NCI-H82 (cell line): Measurements from ENCODE around the gene RGP1.
A peak's percentile ranks its signal among the peaks of the same experiment; 100 is the strongest.

ENCODE experiments used
- DNase-seq: peaks from one replicate; lab custom pipeline; 2025; lab: John Stamatoyannopoulos, UW

The RGP1 gene

DNA sequence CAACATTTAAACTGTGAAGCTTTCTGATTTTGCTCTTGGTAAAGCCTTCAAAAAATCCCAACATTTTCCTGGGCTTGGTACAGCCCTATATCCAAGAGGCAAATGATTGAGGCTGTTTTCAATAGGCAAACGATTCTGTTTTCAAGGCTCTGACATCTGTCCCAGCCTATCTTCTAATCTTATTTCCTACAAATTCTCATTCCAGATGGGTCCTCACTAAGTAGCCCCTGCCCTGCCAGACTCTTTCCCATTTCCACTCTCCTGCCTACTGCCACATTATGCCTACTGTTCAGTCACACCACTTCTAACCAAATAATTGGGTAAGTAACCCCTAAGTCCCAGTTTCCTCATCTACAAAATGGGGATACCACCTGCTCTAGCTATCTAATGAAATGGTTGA is 3.5 kb upstream of the RGP1 start:
- DNase-seq = peak; percentile 82

DNA sequence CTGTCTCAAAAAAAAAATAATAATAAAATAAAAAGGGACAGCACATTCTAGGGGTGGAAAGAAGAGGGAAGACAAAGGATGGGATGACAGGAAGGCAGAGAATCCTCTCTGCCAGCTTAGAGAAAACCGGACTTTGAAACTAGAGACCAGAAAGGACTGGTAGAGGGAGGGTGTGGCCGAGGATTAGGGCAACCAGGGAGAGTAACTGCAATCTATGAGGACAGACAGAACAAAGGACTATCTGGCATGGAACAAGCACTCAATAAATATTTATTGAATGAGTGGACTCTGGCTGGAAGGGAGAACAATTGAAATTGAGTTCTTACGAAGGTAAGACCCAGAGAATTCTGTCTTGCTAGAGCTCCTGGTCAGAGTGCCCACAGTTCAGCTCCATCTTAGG is 2.5 kb upstream of the RGP1 start:
- DNase-seq = peak; percentile 3

DNA sequence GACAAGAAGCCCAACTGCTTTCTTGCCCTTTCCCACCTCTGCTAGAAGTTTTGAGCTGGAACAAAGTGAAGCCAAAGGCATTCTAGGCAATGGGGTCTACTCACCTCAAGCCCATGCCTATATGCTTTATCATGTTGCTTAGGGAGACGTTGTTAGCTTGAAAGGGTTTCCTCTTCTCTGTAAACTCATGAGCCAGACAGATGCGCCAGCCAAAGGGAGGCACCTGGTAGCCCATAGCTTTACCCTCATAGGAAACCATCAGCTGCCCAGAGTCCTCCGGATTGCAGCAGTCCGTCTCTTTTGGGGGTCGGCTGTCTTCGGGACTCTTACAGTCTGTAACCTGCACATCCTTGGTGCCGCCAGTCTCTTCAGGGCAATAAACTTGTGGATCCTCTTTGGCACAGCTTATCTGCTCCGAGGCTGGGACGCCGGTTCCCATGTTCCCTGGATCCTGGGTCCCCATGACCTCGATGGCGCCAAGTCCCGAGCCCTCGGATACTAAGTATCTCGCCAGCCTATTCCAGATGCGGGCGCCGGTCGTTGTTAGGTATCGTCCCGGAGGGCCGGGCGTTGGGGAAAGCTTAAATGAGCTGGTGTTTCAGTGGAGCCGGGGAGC is 737 bp upstream of the RGP1 start:
- DNase-seq = no peak

DNA sequence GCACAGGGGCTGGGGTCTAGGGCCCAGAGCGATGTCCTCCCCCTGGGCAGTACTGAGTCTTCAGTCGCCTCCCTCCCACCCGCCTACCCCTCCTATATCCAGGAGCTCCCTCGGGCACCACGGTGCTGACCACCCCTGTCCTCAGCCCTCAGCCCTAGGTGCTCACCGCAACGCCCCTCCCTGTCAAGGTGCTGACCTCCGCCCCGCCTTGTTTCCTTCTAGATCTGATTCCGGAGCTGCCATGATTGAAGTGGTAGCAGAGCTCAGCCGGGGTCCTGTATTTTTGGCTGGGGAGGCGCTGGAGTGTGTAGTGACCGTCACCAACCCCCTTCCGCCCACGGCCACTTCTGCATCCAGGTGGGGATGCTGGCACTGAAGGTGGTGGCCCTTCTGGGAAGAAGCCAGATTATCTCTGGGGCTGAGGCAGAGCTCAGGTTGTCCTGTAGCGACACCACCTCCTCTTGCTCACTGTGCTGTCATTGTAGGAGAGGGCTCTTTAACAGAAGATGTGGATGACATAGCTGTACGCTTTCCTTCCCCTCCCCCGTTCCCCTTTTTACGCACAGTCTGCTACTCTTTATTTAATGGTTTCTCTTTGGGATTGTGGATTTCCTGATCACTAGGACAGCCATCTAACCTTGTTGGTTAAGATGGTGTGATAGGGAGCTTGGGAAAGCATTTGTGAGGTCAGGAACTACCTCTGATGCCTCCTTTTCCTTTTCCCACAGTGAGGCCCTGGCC is 598 bp downstream of the RGP1 start:
- peak; percentile 40 for DNase-seq

DNA sequence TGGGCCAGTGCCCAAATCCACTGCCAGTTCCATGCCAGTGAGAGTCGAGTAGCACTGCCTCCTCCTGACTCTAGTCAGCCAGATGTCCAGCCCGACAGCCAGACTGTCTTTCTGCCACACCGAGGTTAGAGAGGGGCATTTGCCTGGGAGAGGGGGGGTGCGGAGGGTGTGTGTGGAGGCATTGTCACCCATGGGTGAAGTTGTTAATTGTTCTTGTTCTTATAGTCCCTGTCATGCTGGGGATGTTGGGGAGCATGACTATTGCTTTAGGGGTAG is 1.1 kb downstream of the RGP1 start:
- DNase-seq = no peak

DNA sequence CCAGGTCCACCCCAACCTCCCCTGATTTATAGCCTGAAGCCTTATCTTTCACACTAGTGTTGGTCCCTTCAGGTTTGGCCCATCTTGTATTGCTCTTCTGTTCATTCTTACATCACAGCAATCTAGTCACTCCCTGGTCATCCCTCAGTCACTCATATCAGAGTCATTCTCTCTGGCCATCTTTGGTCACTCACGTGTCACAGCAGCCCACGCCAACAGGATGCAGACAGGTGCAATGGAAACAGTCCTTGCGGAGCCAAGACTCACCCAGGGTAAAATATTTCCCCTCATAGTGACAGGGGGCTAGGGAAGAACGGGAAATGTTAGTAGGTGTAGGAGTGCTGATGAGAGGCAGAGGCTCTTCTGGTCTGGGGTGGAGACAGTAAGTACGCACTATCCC is 4.4 kb downstream of the RGP1 start:
- DNase-seq = no peak

DNA sequence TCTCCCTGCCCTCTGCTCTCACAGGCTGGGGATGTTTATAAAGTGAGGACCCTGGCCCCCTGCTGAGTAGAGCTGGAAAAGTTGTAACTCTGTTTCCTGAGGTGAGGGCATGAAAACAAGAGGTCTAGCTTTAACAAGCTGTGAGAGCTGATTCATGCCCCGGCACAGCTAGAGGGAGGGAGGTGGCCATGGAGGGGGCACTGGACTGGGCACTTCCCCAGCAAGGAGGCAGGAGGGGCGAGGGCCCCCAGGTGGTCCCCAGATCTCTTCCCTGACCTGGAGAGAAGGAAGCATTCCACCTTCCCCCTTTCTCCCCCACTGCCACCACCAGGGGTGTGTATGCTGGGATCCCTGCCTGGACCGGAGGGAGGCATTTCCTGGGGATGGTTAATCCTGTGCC is 5.2 kb downstream of the RGP1 start, which contains the start of gene MSMP:
TSS of gene MSMP (minus strand) at position 13 of the 400 bp plus-strand sequence. CDS start 147 bp downstream, outside the sequence.
- no peak for DNase-seq

DNA sequence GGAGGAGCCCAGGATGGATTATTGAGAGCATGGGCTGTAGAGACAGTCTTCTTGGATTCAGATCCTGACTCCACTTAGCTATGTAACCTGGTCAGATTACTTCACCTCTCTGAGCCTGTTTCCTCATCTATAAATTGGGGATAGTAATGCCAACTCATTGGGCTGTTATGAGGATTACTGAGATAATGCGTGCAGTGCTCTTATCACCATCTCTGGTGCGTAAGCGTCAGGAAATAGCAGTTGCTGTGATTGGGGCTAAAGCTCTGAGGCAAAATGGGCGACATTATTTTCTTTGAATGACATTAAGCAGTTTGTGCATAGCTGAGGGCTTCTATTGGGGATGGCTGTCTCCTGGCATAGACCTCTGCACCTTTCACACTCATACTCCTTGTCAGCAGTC is 6.0 kb downstream of the RGP1 start:
- no peak for DNase-seq

DNA sequence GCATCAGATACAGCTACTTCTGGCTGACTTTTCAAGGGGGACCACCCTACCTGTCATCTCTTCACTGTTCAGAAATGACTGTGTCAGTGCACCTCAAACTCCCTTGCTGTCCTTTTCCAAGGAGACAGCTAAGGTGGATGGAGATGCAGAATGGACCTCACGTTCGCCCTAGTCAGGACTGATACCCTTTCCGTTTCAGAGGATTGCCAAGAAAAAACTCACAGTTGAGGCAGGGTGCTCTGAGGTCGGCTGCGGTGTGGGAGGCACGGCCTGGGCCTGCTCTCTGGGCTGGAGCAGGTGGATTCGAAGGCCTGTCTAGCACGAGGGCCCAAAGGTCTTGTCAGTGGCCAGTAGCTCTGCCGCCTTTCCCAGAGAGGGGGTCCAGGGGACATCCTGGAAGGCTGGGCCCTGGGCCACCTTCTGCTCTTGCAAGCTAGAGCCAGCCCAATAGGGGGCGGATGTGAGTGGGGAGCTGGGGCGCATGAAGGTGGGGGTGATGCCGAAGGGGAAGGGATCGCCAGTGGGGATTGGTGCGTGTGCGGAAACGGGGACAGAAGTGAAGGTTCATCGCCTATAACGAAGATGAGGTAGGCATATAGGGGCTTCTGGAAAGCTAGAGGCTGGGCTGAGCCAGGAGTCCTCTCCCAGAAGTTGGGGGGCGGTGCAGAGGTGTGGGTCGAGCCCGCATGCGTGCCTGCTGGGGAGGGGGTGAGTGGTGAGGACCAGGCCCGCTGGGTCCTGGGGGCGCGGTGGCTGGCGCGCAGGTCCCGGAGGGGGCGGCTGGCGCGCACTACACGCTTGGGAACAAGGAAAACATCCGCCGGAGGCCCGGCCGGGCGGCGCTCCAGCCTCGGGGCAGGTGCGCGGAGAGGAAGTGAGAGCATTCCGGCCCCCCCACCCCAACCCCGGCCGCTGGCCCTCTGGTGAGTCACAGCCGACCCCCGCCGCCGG is 7.5 kb downstream of the RGP1 start:
- DNase-seq = peak; percentile 77

DNA sequence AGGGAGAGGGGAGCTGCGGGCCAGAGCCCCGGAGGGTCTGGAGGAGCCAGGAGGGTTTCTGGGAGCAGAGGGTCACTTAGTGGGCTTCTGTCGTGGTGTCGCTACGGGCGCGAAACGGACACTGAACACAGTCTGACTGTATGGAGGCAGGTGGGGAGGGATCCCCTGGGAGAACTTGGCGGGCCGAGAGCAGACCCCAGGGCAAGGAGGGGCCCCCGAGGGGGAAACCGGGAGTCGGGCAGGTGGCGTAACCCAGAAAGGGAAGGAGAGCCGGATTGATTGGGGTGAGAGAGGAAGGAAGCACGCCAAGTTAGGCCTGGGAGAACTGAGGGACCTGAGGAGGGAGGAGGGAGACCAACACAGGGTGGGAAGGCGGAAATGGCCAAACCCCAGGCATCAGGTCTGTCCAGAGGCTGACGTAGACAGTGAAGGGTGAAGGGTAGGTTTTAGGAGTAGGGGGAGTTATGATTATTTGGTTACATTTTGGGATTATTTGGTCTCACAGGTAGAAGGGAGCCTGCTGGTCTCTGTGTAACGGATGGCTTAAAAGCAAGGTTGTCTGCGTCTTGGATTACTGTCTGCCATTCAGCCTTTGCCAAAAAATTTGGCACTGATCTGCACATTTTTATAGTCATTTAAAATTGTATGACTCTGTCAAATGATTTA is 8.3 kb downstream of the RGP1 start:
- peak; percentile 66 for DNase-seq

DNA sequence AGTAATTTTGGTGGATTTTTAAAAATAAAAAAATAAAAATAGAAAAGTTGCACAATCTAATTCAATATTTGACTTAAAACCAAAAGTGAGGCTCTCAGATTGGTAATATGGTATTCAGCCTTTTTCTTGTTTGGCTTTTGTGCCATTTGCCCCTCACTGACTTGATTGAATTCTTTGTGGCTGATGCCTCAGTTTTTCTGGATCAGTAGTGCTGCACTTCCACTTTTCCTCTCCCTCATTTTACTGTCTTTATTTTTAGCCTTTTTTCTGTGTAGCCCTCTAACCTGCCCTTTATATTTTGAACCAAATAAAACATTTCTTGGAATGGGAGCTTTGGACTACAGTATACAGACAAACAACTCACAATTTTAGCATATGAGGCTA is 8.8 kb downstream of the RGP1 start:
- DNase-seq = no peak

DNA sequence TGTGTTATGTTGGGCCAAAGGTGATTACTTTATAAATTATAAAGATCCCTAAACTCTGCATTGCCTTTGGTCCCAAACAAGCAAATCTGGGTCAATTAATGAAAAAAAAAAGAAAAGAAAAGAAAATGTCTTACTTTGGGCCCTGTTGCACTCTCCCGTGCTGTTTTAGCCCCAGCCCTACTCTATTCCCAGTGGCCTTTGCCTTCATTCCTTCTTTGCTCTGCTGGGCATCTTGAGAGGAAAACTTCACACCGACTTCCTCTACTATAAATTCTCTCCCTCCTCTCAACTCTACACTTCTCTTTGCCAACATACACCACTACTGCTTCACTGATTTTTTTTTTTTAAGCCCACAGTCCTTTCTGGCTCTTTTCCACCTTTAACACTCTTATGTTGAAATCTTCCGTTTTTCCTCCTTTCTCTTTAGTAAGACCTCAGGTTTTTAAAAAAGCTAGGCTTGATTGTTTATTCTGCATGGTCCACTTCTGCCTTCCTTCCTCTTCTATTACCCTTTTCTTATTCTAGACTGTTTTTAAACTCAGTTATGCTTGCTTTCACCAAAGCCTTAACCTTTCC is 9.5 kb downstream of the RGP1 start:
- DNase-seq = no peak

DNA sequence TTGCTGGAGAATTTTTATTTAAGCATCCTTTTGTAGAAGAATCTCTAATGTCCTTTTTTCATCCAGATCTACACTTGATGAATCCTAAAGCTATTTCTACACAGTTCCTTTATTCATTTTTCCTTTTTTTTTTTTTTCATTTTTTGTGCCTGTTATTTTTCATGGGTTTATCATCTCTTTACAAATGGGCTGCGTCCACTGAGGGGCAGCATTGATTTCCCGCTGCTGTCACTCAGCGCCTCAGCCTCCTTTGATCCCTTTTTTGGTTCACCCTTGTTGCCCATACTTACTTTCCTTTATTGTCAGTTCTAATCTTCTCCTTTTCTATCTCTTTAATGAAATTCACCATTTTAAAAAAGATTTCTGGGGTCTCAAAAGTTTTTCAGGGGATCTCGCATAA is 10.7 kb downstream of the RGP1 start:
- no peak for DNase-seq

DNA sequence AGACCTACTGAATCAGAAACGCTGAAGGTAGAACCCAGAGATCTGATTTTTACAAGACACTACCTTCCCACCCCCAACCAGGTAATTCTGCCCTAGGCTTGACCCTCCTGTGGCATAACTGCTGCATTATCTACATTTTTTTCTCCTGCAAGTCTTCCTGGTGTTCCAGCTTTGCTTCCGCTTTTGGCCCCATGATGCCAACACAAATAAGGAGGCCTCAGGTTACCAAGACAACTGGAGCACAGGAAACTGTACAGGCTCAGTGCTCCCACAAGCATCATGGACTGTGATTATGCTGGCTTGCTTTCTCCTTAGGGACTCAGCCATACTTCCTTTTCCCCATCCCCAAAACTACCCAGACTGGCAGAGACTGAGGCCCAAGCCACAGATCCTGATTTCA is 11.6 kb downstream of the RGP1 start:
- DNase-seq = no peak

DNA sequence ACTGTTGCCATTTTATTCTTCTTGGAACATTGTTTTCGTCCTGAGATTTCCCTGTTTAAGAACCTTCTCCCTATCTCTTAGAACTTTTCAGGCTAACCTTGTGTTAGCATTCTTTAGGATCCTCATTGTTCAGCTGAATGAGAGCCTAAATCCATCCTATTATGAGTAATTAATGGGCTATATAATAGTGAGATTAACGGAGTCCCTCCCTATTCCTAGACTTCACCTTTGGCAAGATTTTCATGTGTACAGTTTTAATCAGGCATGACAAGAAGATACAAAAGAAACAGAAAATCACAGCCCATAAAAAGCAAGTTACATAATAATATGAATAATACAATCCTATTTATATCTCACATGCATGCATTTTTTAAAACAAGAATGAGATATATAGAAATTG is 14.1 kb downstream of the RGP1 start:
- peak; percentile 5 for DNase-seq

DNA sequence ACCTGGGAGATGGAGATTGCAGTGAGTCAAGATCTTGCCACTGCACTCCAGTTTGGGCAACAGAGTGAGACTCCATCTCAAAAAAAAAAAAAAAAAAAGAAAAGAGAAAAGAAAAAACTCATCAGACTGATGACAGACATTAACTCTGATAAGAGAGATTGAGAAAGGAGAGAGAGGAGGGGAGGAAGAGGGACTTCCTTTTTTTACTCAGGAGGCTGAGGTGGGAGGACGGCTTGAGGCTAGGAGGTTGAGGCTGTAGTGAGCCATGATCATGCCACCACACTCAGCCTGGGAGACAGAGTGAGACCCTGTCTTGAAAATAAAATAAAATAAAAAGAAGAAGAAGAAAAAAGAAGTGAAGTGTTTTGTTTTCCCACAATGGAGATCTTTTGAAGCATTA is 14.7 kb downstream of the RGP1 start:
- DNase-seq = no peak

DNA sequence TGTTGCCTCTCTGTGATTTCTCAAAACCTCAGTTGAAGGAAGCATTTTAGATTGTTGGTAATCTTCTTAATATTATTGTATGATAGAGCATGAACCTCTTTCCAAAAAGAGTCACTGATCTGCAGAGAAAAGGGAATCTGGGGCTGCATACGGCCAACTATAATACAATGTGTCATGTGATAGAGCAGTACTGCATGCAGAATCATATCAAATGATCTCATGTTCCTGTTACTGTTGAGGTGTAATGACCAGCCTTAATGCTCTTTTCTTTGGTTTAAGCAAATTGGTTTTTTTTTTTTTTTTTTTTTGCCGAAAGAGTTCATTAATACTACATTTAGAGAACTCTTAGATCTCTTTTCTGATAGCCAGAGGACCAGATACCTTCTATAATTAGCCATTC is 17.9 kb downstream of the RGP1 start:
- DNase-seq = no peak

DNA sequence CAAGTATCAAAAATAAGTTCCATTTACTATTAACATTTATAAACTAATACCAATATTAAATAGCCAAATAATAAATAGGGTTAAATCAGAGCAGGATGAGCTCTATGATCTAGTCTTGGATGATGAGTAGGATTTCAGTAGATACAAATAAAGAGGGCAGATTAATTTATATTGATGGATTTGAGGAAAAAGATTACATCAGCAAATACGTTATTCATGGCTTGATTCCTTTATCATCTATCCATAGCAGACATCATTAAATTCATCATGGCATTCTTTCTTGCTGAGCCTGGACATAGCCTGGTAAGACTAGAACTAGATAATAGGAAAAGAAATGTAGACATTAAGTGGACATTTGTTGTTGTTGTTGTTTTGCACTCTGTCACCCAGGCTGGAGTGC is 18.4 kb downstream of the RGP1 start:
- no peak for DNase-seq

DNA sequence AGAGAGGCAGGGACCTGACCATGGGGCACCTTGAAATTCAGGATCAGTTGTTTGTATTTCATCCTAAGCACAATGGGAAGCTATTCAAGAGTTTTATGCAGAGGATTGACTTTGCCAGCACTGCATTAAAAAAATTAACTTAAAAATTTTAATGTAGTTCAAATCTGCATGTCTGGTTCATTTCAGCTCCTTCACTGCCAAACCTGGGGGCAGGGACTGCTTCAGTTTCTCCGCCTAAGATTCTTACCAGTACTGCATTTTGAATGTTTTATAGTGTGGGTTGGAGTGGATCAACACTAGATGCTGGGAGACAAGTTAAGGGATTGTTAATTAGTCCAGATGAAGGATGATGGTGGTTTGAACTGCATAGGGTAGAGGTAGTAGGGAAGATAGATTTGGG is 20.7 kb downstream of the RGP1 start:
- no peak for DNase-seq

DNA sequence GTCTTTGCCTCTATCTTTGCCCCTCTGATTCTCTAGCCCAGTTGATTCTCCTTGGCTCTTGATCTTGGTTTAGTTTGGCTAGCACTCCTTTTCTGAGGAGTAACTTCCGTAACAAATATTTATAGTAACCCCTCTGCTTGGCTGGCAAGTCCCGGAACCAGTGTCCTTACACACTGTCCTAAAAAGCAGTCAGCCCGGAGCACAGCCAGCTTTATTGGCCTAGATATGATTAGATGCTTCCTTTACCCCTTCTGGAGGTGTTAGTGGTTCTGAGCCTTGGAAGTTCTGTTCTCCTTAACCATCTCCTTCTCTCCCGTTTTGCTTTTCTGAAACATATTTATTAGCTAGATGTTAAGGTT is 22.0 kb downstream of the RGP1 start:
- no peak for DNase-seq

DNA sequence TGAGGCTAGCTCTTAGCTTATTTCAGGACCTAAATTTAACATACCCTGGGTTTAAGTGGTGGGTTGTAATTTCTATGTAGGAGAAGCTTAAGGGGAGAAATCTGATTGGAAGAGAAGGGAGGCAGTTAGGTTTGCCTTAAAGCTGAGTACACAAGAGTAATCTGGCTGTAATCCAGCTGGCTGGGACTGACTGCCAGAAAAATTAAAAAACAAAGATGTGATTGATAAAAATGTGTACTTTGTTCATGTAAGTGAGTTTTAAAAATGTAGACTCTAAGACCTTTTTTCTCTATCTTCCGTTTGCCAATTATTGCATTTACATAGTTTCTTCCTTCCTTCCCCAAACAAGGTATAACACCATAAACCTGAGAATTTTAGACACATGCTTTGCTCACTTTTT is 22.4 kb downstream of the RGP1 start:
- peak; percentile 64 for DNase-seq

DNA sequence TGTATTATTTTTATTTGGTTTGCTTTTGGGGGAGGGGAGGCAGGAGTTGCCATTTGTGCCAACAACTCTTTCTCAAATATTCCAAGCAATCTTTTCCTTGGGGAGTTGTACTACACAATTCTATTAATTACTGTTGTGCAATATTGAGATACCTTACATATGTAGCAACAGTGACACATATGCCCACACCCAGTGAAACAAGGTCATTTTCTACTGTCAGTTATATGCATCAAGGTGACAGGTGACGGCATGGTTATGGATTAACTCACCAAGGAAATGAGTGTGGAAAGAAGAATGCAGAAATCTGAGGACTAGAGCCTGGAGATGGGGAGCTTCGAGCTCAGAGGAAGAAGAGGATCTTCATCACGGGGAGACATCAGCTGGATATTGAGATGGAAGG is 22.9 kb downstream of the RGP1 start:
- DNase-seq = no peak
